HCT116 (cell line): ENCODE measurements around the gene CUEDC1. TPM values are rescaled to one million over a fixed set of nuclear protein-coding genes. Genes with fewer than 3 reads are reported as not detected.

Source experiments
- ATAC-seq: fragments of 200-7000 bp; cut with Tn5 transposase; 2 replicates; pipeline ENCODE4 v1.9.1; 2020; ENCODE audit warnings: mild to moderate bottlenecking, moderate library complexity
- BruUV-seq: library from RNA; stranded (reverse); fragments of 400-500 nt; replicated peaks from 2 replicates; lab custom pipeline; 2021; lab: Mats Ljungman, UMichigan
- CTCF ChIA-PET: fragments of 300-600 bp; sonication (Branson Sonifier 250); formaldehyde crosslinking; loops from one replicate; lab custom pipeline; 2021; ENCODE audit warnings: antibody characterized with exemption; lab: Charles Lee
- POLR2A ChIA-PET: fragments of 300-600, 350-600 bp; sonication (Branson Sonifier 250); formaldehyde crosslinking; loops from one replicate; lab custom pipeline; 2021; ENCODE audit warnings: antibody characterized with exemption; lab: Charles Lee
- RAD21 ChIA-PET, 2 experiments: fragments of 300-600 bp; sonication (Branson Sonifier 250); formaldehyde crosslinking; loops; one replicate each; lab custom pipeline; 2023; ENCODE audit warnings: low total read pairs in 2 of 2; ENCODE audit not compliant: uncharacterized antibody in 2 of 2, unreplicated experiment in 2 of 2, low non-redundant PET in 1 of 2; lab: Charles Lee
- DNase-seq: peaks from one replicate; pipeline ENCODE4 v3.0.0-alpha.2; 2010; ENCODE audit warnings: low read depth, low spot score
- H2AFZ ChIP-seq: fragments of 200-600 bp; shearing (Covaris generic), sonication (generic); 2 replicates; pipeline ENCODE4 v1.6.1; 2017; ENCODE audit warnings: low read depth, mixed run types, mixed read lengths, antibody characterized with exemption, low read length; ENCODE audit not compliant: poor library complexity, severe bottlenecking
- H3K27ac ChIP-seq: 2 replicates; pipeline ENCODE4 v1.5.1; 2012; ENCODE audit warnings: low read depth, low read length
- H3K27me3 ChIP-seq: fragments of 200-600 bp; sonication (generic); 2 replicates; pipeline ENCODE4 v1.6.1; 2016; ENCODE audit warnings: mixed run types, low read length, mixed read lengths; ENCODE audit not compliant: insufficient read depth
- H3K36me3 ChIP-seq, 2 experiments: fragments of 200-500 bp in 1 of 2; fragments of 200-600 bp in 1 of 2; sonication (Bioruptor generic) in 1 of 2; sonication (generic) in 1 of 2; 2 replicates each; pipeline versions ENCODE4 v1.5.1 to v1.6.1; 2014 to 2016; ENCODE audit warnings: low read length in 2 of 2, inconsistent platforms in 1 of 2, mixed read lengths in 1 of 2, mixed run types in 1 of 2; ENCODE audit not compliant: insufficient read depth in 2 of 2, control insufficient read depth in 1 of 2
- H3K4me1 ChIP-seq, 2 experiments: fragments of 200-600 bp in 1 of 2; sonication (generic) in 1 of 2; 2 replicates each; pipeline versions ENCODE4 v1.5.1 to v1.6.1; 2012 to 2017; ENCODE audit warnings: low read length in 2 of 2, inconsistent platforms in 1 of 2, mild to moderate bottlenecking in 1 of 2, mixed read lengths in 1 of 2, mixed run types in 1 of 2, moderate library complexity in 1 of 2; ENCODE audit not compliant: insufficient read depth in 2 of 2, control insufficient read depth in 1 of 2
- H3K4me2 ChIP-seq: fragments of 200-600 bp; sonication (generic); 2 replicates; pipeline ENCODE4 v1.6.1; 2017; ENCODE audit warnings: mixed run types, low read length, mixed read lengths
- H3K4me3 ChIP-seq, 2 experiments: fragments of 200-600 bp in 1 of 2; sonication (generic) in 1 of 2; replicated peaks in 1 of 2; 2 replicates each; pipeline ENCODE4 v1.5.1; 2011 to 2016; ENCODE audit warnings: low read length in 2 of 2, control low read depth in 1 of 2, low read depth in 1 of 2, mild to moderate bottlenecking in 1 of 2, mixed read lengths in 1 of 2, mixed run types in 1 of 2
- H3K79me2 ChIP-seq: fragments of 200-600 bp; sonication (generic); 2 replicates; pipeline ENCODE4 v1.6.1; 2017; ENCODE audit warnings: mild to moderate bottlenecking, mixed run types, low read length, moderate library complexity, mixed read lengths; ENCODE audit not compliant: insufficient read depth
- H3K9ac ChIP-seq: fragments of 200-600 bp; sonication (generic); 2 replicates; pipeline ENCODE4 v1.6.1; 2016; ENCODE audit warnings: low read length, mixed read lengths
- H3K9me2 ChIP-seq: fragments of 200-600 bp; sonication (generic), shearing (Covaris generic); 2 replicates; pipeline ENCODE4 v1.6.1; 2017; ENCODE audit warnings: mixed run types, mild to moderate bottlenecking, moderate library complexity; ENCODE audit not compliant: insufficient read depth
- H3K9me3 ChIP-seq, 2 experiments: fragments of 200-500 bp in 1 of 2; fragments of 200-600 bp in 1 of 2; sonication (Bioruptor generic) in 1 of 2; sonication (generic) in 1 of 2; 2 replicates each; pipeline ENCODE4 v1.6.1; 2014 to 2017; ENCODE audit warnings: low read length in 2 of 2, mixed read lengths in 2 of 2, inconsistent platforms in 1 of 2, low read depth in 1 of 2, mild to moderate bottlenecking in 1 of 2, mixed run types in 1 of 2, moderate library complexity in 1 of 2; ENCODE audit not compliant: control insufficient read depth in 1 of 2, insufficient read depth in 1 of 2
- H4K20me1 ChIP-seq: fragments of 200-600 bp; sonication (generic), shearing (Covaris generic); 2 replicates; pipeline ENCODE4 v1.6.1; 2017; ENCODE audit warnings: mixed run types, mild to moderate bottlenecking, moderate library complexity; ENCODE audit not compliant: insufficient read depth
- CEBPB ChIP-seq: IDR thresholded peaks from 2 replicates; pipeline ENCODE4 v1.6.1; 2012; ENCODE audit warnings: low read depth
- CTCF ChIP-seq, 3 experiments: fragments of 200-600 bp in 1 of 3; sonication (generic) in 1 of 3; IDR thresholded peaks in 2 of 3; conservative IDR thresholded peaks in 1 of 3; 2 replicates each; pipeline ENCODE4 v1.5.1; 2012 to 2017; ENCODE audit warnings: low read depth in 2 of 3, low read length in 2 of 3, antibody characterized with exemption in 1 of 3, borderline replicate concordance in 1 of 3, control low read depth in 1 of 3, mild to moderate bottlenecking in 1 of 3, mixed read lengths in 1 of 3, mixed run types in 1 of 3, moderate library complexity in 1 of 3; ENCODE audit not compliant: insufficient read depth in 1 of 3
- EZH2phosphoT487 ChIP-seq: fragments of 200-600 bp; IDR thresholded peaks from 2 replicates; pipeline ENCODE4 v1.6.1; 2018; ENCODE audit warnings: antibody characterized with exemption, borderline replicate concordance
- JUND ChIP-seq: IDR thresholded peaks from 2 replicates; pipeline ENCODE4 v1.6.1; 2012
- MAX ChIP-seq: IDR thresholded peaks from 2 replicates; pipeline ENCODE4 v1.6.1; 2012
- POLR2AphosphoS5 ChIP-seq: IDR thresholded peaks from 2 replicates; pipeline ENCODE4 v1.6.1; 2011; ENCODE audit warnings: mild to moderate bottlenecking, low read depth, low read length, moderate library complexity
- REST ChIP-seq: IDR thresholded peaks from 2 replicates; pipeline ENCODE4 v1.6.1; 2012; ENCODE audit warnings: low read depth
- SRF ChIP-seq: IDR thresholded peaks from 2 replicates; pipeline ENCODE4 v1.6.1; 2012; ENCODE audit warnings: low read depth
- TCF7L2 ChIP-seq: IDR thresholded peaks from 2 replicates; pipeline ENCODE4 v1.7.0; 2011; ENCODE audit warnings: borderline replicate concordance, inconsistent platforms; ENCODE audit not compliant: insufficient read depth, insufficient read length; ENCODE audit errors: extremely low read depth
- ZBTB33 ChIP-seq: IDR thresholded peaks from 2 replicates; pipeline ENCODE4 v1.6.1; 2011; ENCODE audit warnings: mild to moderate bottlenecking, low read length, moderate library complexity; ENCODE audit not compliant: insufficient replicate concordance; ENCODE audit errors: extremely low read depth
- ZFX ChIP-seq: fragments of 450-650 bp; IDR thresholded peaks from 2 replicates; pipeline ENCODE4 v1.6.1; 2017
- ZNF274 ChIP-seq: fragments of 200-500 bp; sonication (Bioruptor generic); IDR thresholded peaks from 2 replicates; pipeline ENCODE4 v1.6.1; 2014; ENCODE audit warnings: mild to moderate bottlenecking, low read depth, low read length, inconsistent platforms
- intact Hi-C: fragments of 100-400 bp; cut with micrococcal nuclease; formaldehyde crosslinking; loops from 2 replicates; pipeline ENCODE4 v1.10.0; 2022
- total RNA-seq: library from RNA; stranded (reverse); gene quantifications from one replicate; pipeline ENCODE4 v1.2.1, GENCODE V29; 2021; ENCODE audit not compliant: unreplicated experiment

CUEDC1 gene
- total RNA-seq, 1 experiment from 2014 or later: 60.2 TPM

GRCh38 chr17:57864273-57864672, 90.9 kb downstream of the CUEDC1 start:
- intact Hi-C loops: no loop called here
- CTCF ChIA-PET: interaction anchor here (2.0 kb wide), 1 partner anchor 135 kb away, joined by 7 read pairs; no protein-coding TSS in a partner anchor

More at GRCh38 chr17:57864273-57864672, 90.9 kb downstream of the CUEDC1 start:
- BruUV-seq: no TSS peak
- RAD21 ChIA-PET: no interaction called here
- Histone ChIP-seq H4K20me1 (no peaks in the 10 kb centered on the region), H3K4me3 (no peak overlapping the region), H3K27ac (no peak overlapping the region), H3K9me2 (no peaks in the 10 kb centered on the region), H3K4me1 (peaks cover 72 to 90% of the 10 kb centered on the region in 2 experiments), H3K4me2 (no peak overlapping the region), H3K9ac (no peak overlapping the region), H3K9me3 (no peaks in the 10 kb centered on the region), H3K36me3 (peaks cover 0 to 8% of the 10 kb centered on the region in 2 experiments; a peak in 1 of 4 replicates), H3K79me2 (no peaks in the 10 kb centered on the region), H3K27me3 (no peaks in the 10 kb centered on the region), H2AFZ (no peak overlapping the region)
- TF ChIP-seq ZFX (no peak), ZBTB33 (no peak), SRF (no peak), TCF7L2 (no peak), ZNF274 (no peak), CTCF (IDR thresholded peaks at IDR 0.05 in 2 of 3, conservative IDR thresholded peaks at IDR 0.05 in 1 of 3; ENCODE audit: borderline replicate concordance in 1 of 3, insufficient read depth in 1 of 3, low read depth in 2 of 3, low read length in 2 of 3) (no peak), JUND (no peak), POLR2AphosphoS5 (no peak), MAX (no peak), EZH2phosphoT487 (no peak), REST (no peak), CEBPB (no peak)
- POLR2A ChIA-PET: no interaction called here
- ATAC-seq (no peak), DNase-seq (no peak)
